NT2/D1 (cell line): ENCODE measurements around the gene CHCHD6.

ENCODE experiments used
- SUZ12 ChIP-seq: IDR thresholded peaks from 2 replicates; pipeline ENCODE4 v1.6.1; 2011; ENCODE audit not compliant: insufficient read length, insufficient read depth; ENCODE audit errors: extremely low read depth
- YY1 ChIP-seq: IDR thresholded peaks from 2 replicates; pipeline ENCODE4 v1.6.1; 2011; ENCODE audit not compliant: insufficient read length, insufficient read depth
- ZNF274 ChIP-seq: IDR thresholded peaks from 2 replicates; pipeline ENCODE4 v1.6.1; 2011; ENCODE audit warnings: mild to moderate bottlenecking, low read depth, low read length

DNA sequence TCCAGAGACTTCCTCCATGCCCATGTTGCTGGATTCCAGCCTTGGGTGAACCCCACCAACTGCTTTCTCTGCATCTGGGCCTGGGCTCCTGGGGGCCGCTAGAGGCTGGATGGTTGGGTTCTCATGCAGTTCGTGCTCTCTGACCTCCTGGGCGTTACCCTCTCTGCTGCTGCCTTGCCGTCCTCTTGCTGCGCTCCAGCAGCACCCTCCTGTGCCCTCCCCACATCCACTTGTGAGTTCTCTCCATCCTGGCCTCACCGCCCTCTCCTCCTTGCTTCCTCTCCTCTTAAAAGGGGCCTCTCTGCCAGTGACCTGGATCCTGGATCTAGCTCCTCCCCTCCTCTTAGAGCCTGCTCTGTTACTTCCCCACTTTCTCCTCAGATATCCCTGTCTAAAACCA lies 43.7 kb downstream of the CHCHD6 start:
- no peak for TF ChIP-seq SUZ12
- TF ChIP-seq ZNF274: no peak
- no peak for TF ChIP-seq YY1
